Adrenal gland (tissue), 12 donors: Measurements from ENCODE around the gene DHX30. TPM values are rescaled to one million over a fixed set of nuclear protein-coding genes. Genes with fewer than 3 reads are reported as not detected.

Experiments used
- DNase-seq, 7 donors: peaks; one replicate each; pipeline ENCODE4 v3.0.0-alpha.2; 2019 to 2020
- H3K27ac ChIP-seq, 5 donors: fragments of 200-600 bp; sonication (generic) in 4 of 5; 1 replicate in 3 of 5; 2 replicates in 2 of 5; pipeline versions ENCODE4 v1.5.1 to v1.8.0; 2016 to 2020; ENCODE audit warnings: mild to moderate bottlenecking in 1 of 5
- H3K27me3 ChIP-seq: fragments of 200-600 bp; 2 replicates; pipeline ENCODE4 v1.8.0; 2021
- H3K36me3 ChIP-seq, 2 donors: fragments of 200-600 bp; replicated peaks in 1 of 2; 1 replicate in 1 of 2; 2 replicates in 1 of 2; pipeline versions ENCODE4 v1.5.1 to v1.8.0; 2018 to 2022
- H3K4me1 ChIP-seq, 2 donors: fragments of 200-600 bp; replicated peaks in 1 of 2; 1 replicate in 1 of 2; 2 replicates in 1 of 2; pipeline versions ENCODE4 v1.5.1 to v1.8.0; 2018 to 2021
- H3K4me3 ChIP-seq, 4 donors: fragments of 200-600 bp; sonication (generic) in 3 of 4; one replicate each; pipeline ENCODE4 v1.5.1; 2016 to 2018
- H3K9me3 ChIP-seq, 3 donors: fragments of 200-600 bp; sonication (generic) in 1 of 3; replicated peaks in 1 of 3; 1 replicate in 2 of 3; 2 replicates in 1 of 3; pipeline versions ENCODE4 v1.5.1 to v1.8.0; 2016 to 2021
- CTCF ChIP-seq, 6 experiments: fragments of 450-650 bp in 4 of 6; fragments of 200-600 bp in 2 of 6; sonication (generic) in 1 of 6; IDR thresholded peaks; 1 replicate in 5 of 6; 2 replicates in 1 of 6; pipeline versions ENCODE4 v1.5.1 to v1.8.0; 2016 to 2021; ENCODE audit warnings: antibody characterized with exemption in 6 of 6, mild to moderate bottlenecking in 2 of 6, moderate library complexity in 1 of 6
- POLR2A ChIP-seq, 2 donors: fragments of 450-650 bp; IDR thresholded peaks; one replicate each; pipeline ENCODE4 v1.6.1; 2017; ENCODE audit warnings: antibody characterized with exemption in 2 of 2, mild to moderate bottlenecking in 2 of 2, moderate library complexity in 1 of 2
- WGBS, 4 donors: extraction: QIAGEN DNeasy Blood & Tissue Kit in 2 of 4; methylation state at CpG; one replicate each; pipeline versions ENCODE4 v1.1.5 to v1.1.7; 2013 to 2017; 5-methylcytosine and 5-hydroxymethylcytosine counted together
- intact Hi-C, 2 donors: fragments of 100-400 bp; cut with DNase I; formaldehyde crosslinking; loops; one replicate each; pipeline versions ENCODE4 v1.14.1 to v1.15.0; 2022 to 2023
- polyA plus RNA-seq, 3 donors: library from polyadenylated mRNA; stranded (reverse); fragments of 200-250 nt in 2 of 3; fragments of 350-450 nt in 1 of 3; fragmentation: Illumina TruSeq in 1 of 3; extraction: RNeasy Lipid Tissue Mini Kit (QIAGEN cat#74804) in 1 of 3; gene quantifications; one replicate each; pipeline ENCODE4 v1.2.3, GENCODE V29; 2013 to 2014
- total RNA-seq, 9 donors: library from RNA; depleted of rRNA in 4 of 9; stranded (reverse); fragments of >200 nt in 4 of 9; fragments of 120-200 nt in 1 of 9; fragmentation: NEBNext Ultra II Directional in 1 of 9; extraction: Animal tissue kit (Norgen Biotek cat#: 25700) in 1 of 9; gene quantifications; one replicate each; pipeline versions ENCODE4 v1.1.0 to v1.2.4, GENCODE V29; 2013 to 2023
- donor health status: healthy with polysubstance abuse.
- donor health status: Bipolar disorder and iron deficiency.
- donor health status: DM: yes; HTN: yes; CAD: no.
- donor health status: DM: no; HTN: no; CAD: no.
- donor health status: DM: no; HTN: no; CAD: no.
- donor health status: DM: yes; HTN: yes; CAD: no.

The DHX30 gene
- total and polyA plus RNA-seq, 12 donors: 35.5 to 79.9 (median 62.2) TPM

GRCh38 chr3:47794544-47794943, 8.4 kb upstream of the DHX30 start:
- 38 to 46% (median 45%) methylated on average over 4 of the region's 4 CpGs for WGBS, 4 donors
- intact Hi-C loops: loop anchor here in 1 of 2 donors (10.0 kb wide), 1 partner anchor 380 kb away; no protein-coding TSS in a partner anchor
- H3K4me1 ChIP-seq: no peaks in the 10 kb centered on the region
- H3K9me3 ChIP-seq: no peaks in the 10 kb centered on the region
- TF ChIP-seq CTCF (IDR thresholded peaks at IDR 0.05) (no peak), POLR2A (IDR thresholded peaks at IDR 0.05) (no peak)
- DNase-seq: peak in 4 of 7 donors; percentile 19 to 59 (median 47)
- no peak overlapping the region for H3K27ac ChIP-seq
- no peaks in the 10 kb centered on the region for H3K27me3 ChIP-seq
- no peaks in the 10 kb centered on the region for H3K36me3 ChIP-seq
- no peak overlapping the region for H3K4me3 ChIP-seq

- intact Hi-C loops: loop anchor here in 1 of 2 donors (10.0 kb wide), 1 partner anchor 385 kb away; no protein-coding TSS in a partner anchor
- H3K4me1 ChIP-seq: peaks cover 12 to 21% of the 10 kb centered on the region in 2 donors
- no peaks in the 10 kb centered on the region for H3K36me3 ChIP-seq
- no peak overlapping the region for H3K4me3 ChIP-seq
- H3K9me3 ChIP-seq: no peaks in the 10 kb centered on the region
- no peak overlapping the region for H3K27ac ChIP-seq
- H3K27me3 ChIP-seq: no peaks in the 10 kb centered on the region
- TF ChIP-seq POLR2A (IDR thresholded peaks at IDR 0.05): no peak
- TF ChIP-seq CTCF (IDR thresholded peaks at IDR 0.05): peak in 3 of 6 experiments; percentile 10 to 12 (median 11)
- DNase-seq: no peak
- 93 to 97% (median 94%) methylated on average over 4 of the region's 4 CpGs for WGBS, 4 donors
Measured at GRCh38 chr3:47799733-47800132, 3.2 kb upstream of the DHX30 start.

- H3K27ac ChIP-seq: peak overlapping the region in 4 of 5 donors; percentile 91 to 99 (median 98)
- H3K9me3 ChIP-seq: no peaks in the 10 kb centered on the region
- H3K36me3 ChIP-seq: peaks cover 0 to 28% of the 10 kb centered on the region in 2 donors
- 0 to 2% (median 1%) methylated on average over 3 to 20 of the region's 20 CpGs for WGBS, 4 donors
- intact Hi-C loops: no loop called here
- TF ChIP-seq POLR2A (IDR thresholded peaks at IDR 0.05) (no peak), CTCF (IDR thresholded peaks at IDR 0.05) (no peak)
- no peak for DNase-seq
- H3K27me3 ChIP-seq: no peaks in the 10 kb centered on the region
- peaks cover 12 to 26% of the 10 kb centered on the region in 2 donors for H3K4me1 ChIP-seq
- H3K4me3 ChIP-seq: peak overlapping the region; percentile 48 to 100 (median 75)
Measured at GRCh38 chr3:47803480-47804025, 615 bp downstream of the DHX30 start.

DNA sequence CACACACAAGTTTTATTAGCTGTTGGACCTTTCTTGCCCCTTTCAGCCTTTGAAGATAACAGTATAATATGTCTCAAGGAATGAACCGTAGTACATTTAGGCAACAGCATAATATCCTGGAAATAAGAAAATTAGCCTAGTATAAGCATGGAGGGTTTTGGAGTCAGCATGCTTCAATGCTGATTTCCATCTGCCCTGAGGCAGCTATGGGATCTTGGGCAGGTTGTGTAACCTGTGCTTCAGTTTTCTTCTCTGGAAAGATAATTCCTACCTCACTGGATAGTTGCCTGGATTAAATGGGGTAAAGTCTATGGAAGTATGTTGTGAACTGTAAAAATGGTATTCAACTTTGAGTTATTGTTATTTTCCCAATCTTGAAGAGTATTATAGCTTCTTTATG, 1.6 kb downstream of the DHX30 start:
- no peak for TF ChIP-seq CTCF (IDR thresholded peaks at IDR 0.05)
- no peak for TF ChIP-seq POLR2A (IDR thresholded peaks at IDR 0.05)
- H3K27ac ChIP-seq: no peak overlapping the region
- intact Hi-C loops: no loop called here
- peaks cover 12 to 26% of the 10 kb centered on the region in 2 donors for H3K4me1 ChIP-seq
- no peak overlapping the region for H3K4me3 ChIP-seq
- H3K9me3 ChIP-seq: no peaks in the 10 kb centered on the region
- DNase-seq: no peak
- peaks cover 0 to 32% of the 10 kb centered on the region in 2 donors for H3K36me3 ChIP-seq
- WGBS, 4 donors: 91 to 95% (median 92%) methylated on average over 1 of the region's 1 CpG
- H3K27me3 ChIP-seq: no peaks in the 10 kb centered on the region
